Measurements from ENCODE around the gene FGF2.
"Not testable (repeated sequence)": the region's sequence is repeated elsewhere in the genome, so short reads cannot be mapped to it uniquely, and the experiment has no call there.

The FGF2 gene

DNA sequence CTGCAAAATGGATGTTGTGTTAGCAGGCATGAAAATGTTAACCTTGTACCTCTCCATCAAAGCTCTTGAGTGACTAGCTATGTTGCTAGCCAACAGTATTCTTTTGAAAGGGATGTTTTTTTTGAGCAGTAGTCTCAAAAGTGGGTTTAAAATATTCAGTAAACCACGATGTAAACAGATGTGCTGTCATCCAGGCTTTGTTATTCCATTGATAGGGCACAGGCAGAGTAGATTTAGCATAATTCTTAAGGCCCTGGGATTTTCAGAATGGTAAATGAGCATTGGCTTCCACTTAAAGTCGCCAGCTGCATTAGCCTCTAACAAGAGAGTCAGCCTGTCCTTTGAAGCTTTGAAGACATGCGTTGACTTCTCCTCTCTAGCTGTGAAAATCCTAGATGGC, 18.4 kb downstream of the FGF2 start:
- Histone ChIP-seq H3K9me3 (ENCODE audit: control insufficient read depth, insufficient read depth, low read depth, low read length) (no peaks in the 10 kb centered on the region), H3K36me3 (ENCODE audit: control insufficient read depth, insufficient read depth, low read length) (peaks cover 86% of the 10 kb centered on the region)

DNA sequence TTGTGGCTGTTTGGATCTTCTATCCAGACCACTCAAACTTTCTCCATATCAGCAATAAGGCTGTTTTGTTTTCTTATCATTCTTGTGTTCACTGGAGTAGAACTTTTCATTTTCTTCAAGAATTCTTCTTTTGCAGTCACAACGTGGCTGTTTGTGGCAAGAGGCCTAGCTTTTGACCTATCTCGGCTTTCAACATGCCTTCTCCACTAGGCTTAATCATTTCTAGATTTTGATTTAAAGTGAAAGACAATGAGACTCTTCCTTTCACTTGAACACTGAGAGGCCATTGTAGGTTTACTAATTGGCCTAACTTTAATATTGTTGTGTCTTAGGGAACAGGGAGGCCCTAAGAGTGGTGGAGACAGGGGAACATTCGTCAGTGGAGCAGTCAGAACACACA, 19.1 kb downstream of the FGF2 start:
- no peak overlapping the region for H3K9ac ChIP-seq (ENCODE audit: low read length)
- no peaks in the 10 kb centered on the region for H3K9me3 ChIP-seq (ENCODE audit: control insufficient read depth, insufficient read depth, low read depth, low read length)
- H3K27ac ChIP-seq (ENCODE audit: low read depth, low read length): no peak overlapping the region
- peaks cover 79% of the 10 kb centered on the region for H3K36me3 ChIP-seq (ENCODE audit: control insufficient read depth, insufficient read depth, low read length)
- H3K27me3 ChIP-seq (ENCODE audit: control insufficient read depth, insufficient read depth, low read length): no peaks in the 10 kb centered on the region
- no peak overlapping the region for H3K4me3 ChIP-seq (ENCODE audit: low read depth, low read length)
- peaks cover 58% of the 10 kb centered on the region for H3K4me1 ChIP-seq (ENCODE audit: control insufficient read depth, insufficient read depth, low read length)

More for the DNA sequence above, 18.4 kb downstream of the FGF2 start:
- Histone ChIP-seq H3K4me3 (ENCODE audit: low read depth, low read length) (no peak overlapping the region), H3K9ac (ENCODE audit: low read length) (no peak overlapping the region), H3K27ac (ENCODE audit: low read depth, low read length) (no peak overlapping the region), H3K27me3 (ENCODE audit: control insufficient read depth, insufficient read depth, low read length) (no peaks in the 10 kb centered on the region), H3K4me1 (ENCODE audit: control insufficient read depth, insufficient read depth, low read length) (peaks cover 57% of the 10 kb centered on the region)

DNA sequence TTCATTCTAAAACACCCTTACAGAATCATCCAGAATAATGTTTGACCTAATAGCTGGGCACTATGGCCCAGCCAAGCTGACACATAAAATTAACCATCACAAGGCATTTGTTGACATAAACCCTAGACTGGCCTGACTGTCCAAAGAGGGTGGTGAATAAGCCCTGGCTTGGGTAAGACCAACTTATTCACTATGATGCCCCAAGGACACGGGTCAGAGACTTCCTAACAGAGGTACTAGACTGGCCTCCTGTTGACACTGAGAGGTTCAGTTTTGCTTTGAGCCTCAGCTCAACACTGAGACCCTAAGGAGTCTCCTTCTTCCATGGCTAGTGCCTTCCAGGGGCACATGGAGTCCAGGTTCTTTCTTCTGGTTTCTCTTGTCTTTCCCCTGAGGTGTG, 21.3 kb downstream of the FGF2 start:
- Histone ChIP-seq H3K9me3 (ENCODE audit: control insufficient read depth, insufficient read depth, low read depth, low read length) (no peaks in the 10 kb centered on the region), H3K36me3 (ENCODE audit: control insufficient read depth, insufficient read depth, low read length) (peaks cover 70% of the 10 kb centered on the region), H3K9ac (ENCODE audit: low read length) (no peak overlapping the region), H3K27ac (ENCODE audit: low read depth, low read length) (no peak overlapping the region), H3K27me3 (ENCODE audit: control insufficient read depth, insufficient read depth, low read length) (no peaks in the 10 kb centered on the region), H3K4me1 (ENCODE audit: control insufficient read depth, insufficient read depth, low read length) (peaks cover 59% of the 10 kb centered on the region), H3K4me3 (ENCODE audit: low read depth, low read length) (no peak overlapping the region)

DNA sequence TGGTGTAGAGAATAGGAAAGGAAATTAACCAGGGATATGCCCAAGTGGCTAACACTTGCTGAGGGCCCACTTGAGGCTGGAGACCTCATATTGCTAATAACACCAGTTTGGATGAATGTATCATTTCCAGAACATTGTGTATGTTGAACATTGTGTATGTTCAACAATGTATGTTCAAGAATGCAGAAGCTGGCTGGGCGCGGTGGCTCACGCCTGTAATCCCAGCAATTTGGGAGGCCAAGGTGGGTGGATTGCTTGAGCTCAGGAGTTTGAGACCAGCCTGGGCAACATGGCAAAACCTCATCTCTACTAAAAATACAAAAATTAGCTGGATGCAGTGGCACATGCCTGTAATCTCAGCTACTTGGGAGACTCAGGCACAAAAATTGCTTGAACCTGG, 23.2 kb downstream of the FGF2 start:
- H3K27ac ChIP-seq (ENCODE audit: low read depth, low read length); H3K4me3 ChIP-seq (ENCODE audit: low read depth, low read length); H3K9me3 ChIP-seq (ENCODE audit: control insufficient read depth, insufficient read depth, low read depth, low read length); H3K27me3 ChIP-seq (ENCODE audit: control insufficient read depth, insufficient read depth, low read length); H3K9ac ChIP-seq (ENCODE audit: low read length): not testable (repeated sequence)
- Histone ChIP-seq H3K4me1 (ENCODE audit: control insufficient read depth, insufficient read depth, low read length) (peaks cover 62% of the 10 kb centered on the region), H3K36me3 (ENCODE audit: control insufficient read depth, insufficient read depth, low read length) (peaks cover 62% of the 10 kb centered on the region)

DNA sequence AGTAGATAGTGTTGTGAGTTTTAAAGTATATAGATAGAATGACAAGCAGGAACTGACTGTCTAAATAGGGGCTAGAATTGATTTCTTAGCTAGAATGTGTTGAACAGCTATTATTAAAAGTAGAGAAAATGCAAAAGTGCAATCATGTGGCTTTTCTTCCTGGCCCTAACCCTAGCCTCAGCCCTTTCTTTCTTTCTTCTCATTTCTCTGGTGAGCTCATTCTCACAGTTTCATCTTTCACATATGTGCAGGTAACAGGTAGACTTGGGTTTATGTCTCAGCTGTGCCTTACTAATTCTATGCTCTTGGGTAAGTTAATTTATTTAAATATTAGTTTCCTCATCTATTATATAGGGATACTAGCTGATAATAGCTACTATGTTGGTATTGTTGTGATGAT, 24.9 kb downstream of the FGF2 start:
- Histone ChIP-seq H3K27me3 (ENCODE audit: control insufficient read depth, insufficient read depth, low read length) (no peaks in the 10 kb centered on the region), H3K27ac (ENCODE audit: low read depth, low read length) (no peak overlapping the region), H3K9me3 (ENCODE audit: control insufficient read depth, insufficient read depth, low read depth, low read length) (no peaks in the 10 kb centered on the region), H3K4me1 (ENCODE audit: control insufficient read depth, insufficient read depth, low read length) (peaks cover 62% of the 10 kb centered on the region), H3K4me3 (ENCODE audit: low read depth, low read length) (no peak overlapping the region), H3K9ac (ENCODE audit: low read length) (no peak overlapping the region), H3K36me3 (ENCODE audit: control insufficient read depth, insufficient read depth, low read length) (peaks cover 50% of the 10 kb centered on the region)

DNA sequence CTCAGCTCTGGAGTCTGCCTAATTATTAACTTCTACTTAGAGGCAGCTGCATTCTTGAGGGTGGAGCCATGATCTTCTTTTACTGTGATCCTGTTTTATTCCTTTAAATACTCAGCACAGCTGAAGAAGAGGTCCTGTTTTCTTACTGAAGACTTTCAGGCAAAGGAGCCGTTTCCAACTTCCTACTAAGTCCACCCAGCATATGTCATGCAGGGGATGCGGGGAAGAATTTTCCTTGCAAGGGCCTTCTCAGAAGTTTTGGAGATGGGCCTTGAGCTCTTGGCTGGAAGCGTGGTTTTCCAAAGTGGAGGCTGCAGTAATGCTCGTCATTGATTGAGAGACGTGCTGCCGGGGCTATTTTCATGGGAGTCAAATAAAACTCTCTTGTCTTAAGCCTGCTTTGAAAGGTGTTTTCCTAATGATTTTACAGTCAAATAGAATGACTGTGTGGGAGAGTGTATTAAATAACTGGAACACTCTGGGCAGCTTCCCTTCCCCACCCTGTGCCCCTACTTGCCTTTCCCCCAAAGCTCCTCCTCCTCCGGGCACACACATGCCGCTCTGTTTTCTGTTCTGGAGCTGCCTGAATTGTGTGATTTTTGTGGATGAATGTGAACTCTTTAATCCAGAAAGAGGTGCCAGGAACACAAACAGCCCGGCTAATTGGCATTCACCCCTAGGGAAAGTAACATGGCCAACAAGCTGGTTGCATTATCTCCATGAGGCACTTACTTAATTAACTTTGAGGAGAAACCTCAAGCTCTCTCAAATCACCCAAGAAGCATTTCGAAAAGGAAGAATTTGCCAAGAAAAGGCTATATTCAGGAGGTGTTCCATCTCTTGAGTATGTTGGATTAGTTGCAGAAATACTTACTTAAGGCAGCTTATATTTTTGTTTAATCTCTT, 28.1 kb downstream of the FGF2 start:
- Histone ChIP-seq H3K27me3 (ENCODE audit: control insufficient read depth, insufficient read depth, low read length) (no peaks in the 10 kb centered on the region), H3K27ac (ENCODE audit: low read depth, low read length) (no peak overlapping the region; the same call in 1 of the 2 replicates), H3K9me3 (ENCODE audit: control insufficient read depth, insufficient read depth, low read depth, low read length) (no peaks in the 10 kb centered on the region), H3K9ac (ENCODE audit: low read length) (no peak overlapping the region), H3K36me3 (ENCODE audit: control insufficient read depth, insufficient read depth, low read length) (peaks cover 27% of the 10 kb centered on the region), H3K4me1 (ENCODE audit: control insufficient read depth, insufficient read depth, low read length) (peaks cover 62% of the 10 kb centered on the region), H3K4me3 (ENCODE audit: low read depth, low read length) (no peak overlapping the region)

DNA sequence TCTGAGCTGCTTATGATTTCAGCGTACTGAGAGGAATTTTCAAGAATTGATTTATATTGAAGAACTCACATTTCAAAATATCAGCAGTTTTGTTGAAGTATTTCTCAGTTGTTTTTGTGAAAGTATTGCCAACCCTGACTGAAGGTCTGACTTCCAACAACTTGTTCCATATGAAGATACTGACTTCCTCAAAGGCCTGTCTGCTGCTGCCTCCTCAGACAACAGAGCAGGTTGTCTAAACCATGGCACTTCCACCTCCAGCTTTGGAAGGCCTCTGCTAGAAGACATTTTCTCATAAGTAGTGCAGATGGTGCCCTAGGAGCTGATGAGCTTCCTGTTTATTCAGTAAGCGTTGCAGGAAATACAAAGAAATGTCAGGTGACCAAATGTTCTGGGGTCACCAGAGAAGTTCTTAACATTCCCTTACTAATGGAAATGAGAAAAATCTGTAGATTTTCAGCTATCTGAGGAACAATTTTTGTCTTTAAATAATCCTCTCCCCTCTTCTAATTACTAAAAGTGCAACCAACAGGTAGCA, 28.8 kb downstream of the FGF2 start:
- no peak overlapping the region for H3K9ac ChIP-seq (ENCODE audit: low read length)
- H3K4me1 ChIP-seq (ENCODE audit: control insufficient read depth, insufficient read depth, low read length): peaks cover 61% of the 10 kb centered on the region
- peaks cover 28% of the 10 kb centered on the region for H3K36me3 ChIP-seq (ENCODE audit: control insufficient read depth, insufficient read depth, low read length)
- no peaks in the 10 kb centered on the region for H3K9me3 ChIP-seq (ENCODE audit: control insufficient read depth, insufficient read depth, low read depth, low read length)
- H3K27ac ChIP-seq (ENCODE audit: low read depth, low read length): no peak overlapping the region
- H3K4me3 ChIP-seq (ENCODE audit: low read depth, low read length): no peak overlapping the region
- no peaks in the 10 kb centered on the region for H3K27me3 ChIP-seq (ENCODE audit: control insufficient read depth, insufficient read depth, low read length)

DNA sequence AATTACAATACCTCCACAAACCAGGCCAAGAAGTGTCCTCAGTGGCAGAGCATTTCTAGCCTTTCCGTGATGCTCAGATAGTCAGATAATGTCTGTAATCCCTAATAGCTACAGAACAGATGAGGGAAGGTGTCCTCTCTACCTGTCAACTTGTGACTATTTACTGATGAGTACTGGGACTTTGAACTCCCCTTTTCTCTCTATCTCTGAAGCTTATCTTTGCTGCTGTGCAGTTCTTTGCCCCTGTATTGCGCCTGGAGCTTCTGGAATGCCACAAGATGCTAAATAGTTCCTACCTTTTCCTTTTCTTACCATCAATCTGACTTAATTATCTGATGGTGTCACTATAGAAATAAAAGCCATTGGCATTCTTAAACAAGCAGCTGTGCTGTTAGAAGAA, 30.5 kb downstream of the FGF2 start:
- Histone ChIP-seq H3K4me3 (ENCODE audit: low read depth, low read length) (no peak overlapping the region), H3K27me3 (ENCODE audit: control insufficient read depth, insufficient read depth, low read length) (no peaks in the 10 kb centered on the region), H3K9me3 (ENCODE audit: control insufficient read depth, insufficient read depth, low read depth, low read length) (no peaks in the 10 kb centered on the region), H3K9ac (ENCODE audit: low read length) (no peak overlapping the region), H3K4me1 (ENCODE audit: control insufficient read depth, insufficient read depth, low read length) (peaks cover 64% of the 10 kb centered on the region), H3K36me3 (ENCODE audit: control insufficient read depth, insufficient read depth, low read length) (peaks cover 23% of the 10 kb centered on the region), H3K27ac (ENCODE audit: low read depth, low read length) (no peak overlapping the region)

DNA sequence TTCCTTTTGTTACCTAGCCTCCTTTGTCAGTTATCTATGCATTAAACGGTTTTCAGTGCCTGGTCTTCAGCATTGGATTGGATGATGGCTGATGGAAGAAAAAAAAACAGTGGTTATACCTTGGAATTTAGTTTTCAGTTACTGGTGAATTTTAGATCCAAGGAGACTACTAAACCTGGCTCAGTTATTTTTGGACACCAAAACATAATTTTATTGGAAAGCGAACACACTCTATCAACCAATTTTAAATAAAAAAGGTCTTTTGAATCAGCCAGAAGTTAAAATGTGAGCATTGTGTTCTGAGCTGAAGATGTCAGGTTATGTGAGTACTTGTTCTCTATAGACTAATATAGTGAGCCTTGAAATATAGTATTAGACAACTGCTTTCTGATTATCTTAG, 32.1 kb downstream of the FGF2 start:
- Histone ChIP-seq H3K27ac (ENCODE audit: low read depth, low read length) (no peak overlapping the region), H3K27me3 (ENCODE audit: control insufficient read depth, insufficient read depth, low read length) (no peaks in the 10 kb centered on the region), H3K4me1 (ENCODE audit: control insufficient read depth, insufficient read depth, low read length) (peaks cover 60% of the 10 kb centered on the region), H3K9ac (ENCODE audit: low read length) (no peak overlapping the region), H3K36me3 (ENCODE audit: control insufficient read depth, insufficient read depth, low read length) (peaks cover 16% of the 10 kb centered on the region; the same call in 1 of the 2 replicates), H3K4me3 (ENCODE audit: low read depth, low read length) (no peak overlapping the region), H3K9me3 (ENCODE audit: control insufficient read depth, insufficient read depth, low read depth, low read length) (no peaks in the 10 kb centered on the region)

DNA sequence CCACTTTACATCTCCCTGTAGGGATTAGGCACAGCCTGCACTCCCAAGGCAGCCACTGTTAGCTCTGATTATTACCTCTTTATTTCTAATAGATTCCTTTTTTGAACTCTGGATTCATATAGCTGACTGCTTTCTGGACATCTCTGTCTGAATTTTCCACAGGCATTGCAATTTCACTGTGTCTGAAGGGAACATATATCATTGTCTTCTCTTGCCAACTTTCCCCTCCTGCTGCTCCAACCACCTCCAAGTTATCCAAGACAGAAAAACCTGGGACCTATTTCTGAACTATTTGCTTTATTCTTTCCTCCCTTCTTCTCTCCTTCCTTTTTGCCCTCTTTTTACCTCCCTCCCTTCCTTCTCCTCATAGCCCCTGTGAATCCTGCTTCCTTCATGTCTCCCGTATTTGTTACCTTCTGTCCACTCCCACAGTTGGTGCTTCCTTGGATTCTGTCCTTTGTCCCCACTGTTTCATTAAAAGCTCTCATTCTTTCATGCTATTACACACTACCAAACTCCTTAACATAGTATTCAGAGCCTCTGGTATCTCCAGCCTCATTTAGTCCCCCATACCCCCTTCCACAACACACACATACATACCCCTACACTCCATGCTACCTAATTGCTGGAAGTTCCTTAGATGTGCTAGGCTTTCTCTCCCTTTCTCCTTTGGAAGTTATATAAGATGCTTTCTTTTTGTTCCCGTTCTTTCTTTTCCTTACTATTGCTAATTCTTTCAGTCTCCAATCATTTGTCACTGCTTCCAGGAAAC, 34.7 kb downstream of the FGF2 start:
- Histone ChIP-seq H3K4me1 (ENCODE audit: control insufficient read depth, insufficient read depth, low read length) (peaks cover 35% of the 10 kb centered on the region), H3K4me3 (ENCODE audit: low read depth, low read length) (no peak overlapping the region), H3K36me3 (ENCODE audit: control insufficient read depth, insufficient read depth, low read length) (peaks cover 17% of the 10 kb centered on the region; the same call in 1 of the 2 replicates), H3K27ac (ENCODE audit: low read depth, low read length) (no peak overlapping the region), H3K27me3 (ENCODE audit: control insufficient read depth, insufficient read depth, low read length) (no peaks in the 10 kb centered on the region), H3K9me3 (ENCODE audit: control insufficient read depth, insufficient read depth, low read depth, low read length) (no peaks in the 10 kb centered on the region), H3K9ac (ENCODE audit: low read length) (no peak overlapping the region)

DNA sequence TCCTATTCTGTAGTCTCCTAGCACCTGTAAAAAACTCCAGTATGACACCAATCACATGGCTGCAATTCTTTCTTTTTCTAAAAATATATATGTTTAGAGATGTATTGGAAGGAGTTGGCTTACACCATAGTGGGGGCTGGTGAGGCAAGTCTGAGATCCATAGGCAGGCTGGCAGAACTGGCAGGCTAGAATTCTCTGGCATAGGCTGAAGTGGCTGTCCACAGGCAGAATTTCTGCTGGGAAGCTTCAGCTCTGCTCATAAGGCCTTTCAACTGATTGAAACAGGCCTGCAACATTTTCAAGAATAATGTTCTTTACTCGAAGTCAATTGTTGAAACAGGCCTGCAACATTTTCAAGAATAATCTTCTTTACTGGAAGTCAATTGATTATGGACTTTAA, 37.0 kb downstream of the FGF2 start:
- Histone ChIP-seq H3K9ac (ENCODE audit: low read length) (no peak overlapping the region), H3K4me3 (ENCODE audit: low read depth, low read length) (no peak overlapping the region), H3K27ac (ENCODE audit: low read depth, low read length) (no peak overlapping the region), H3K36me3 (ENCODE audit: control insufficient read depth, insufficient read depth, low read length) (peaks cover 23% of the 10 kb centered on the region; the same call in 1 of the 2 replicates), H3K27me3 (ENCODE audit: control insufficient read depth, insufficient read depth, low read length) (no peaks in the 10 kb centered on the region), H3K4me1 (ENCODE audit: control insufficient read depth, insufficient read depth, low read length) (peaks cover 23% of the 10 kb centered on the region), H3K9me3 (ENCODE audit: control insufficient read depth, insufficient read depth, low read depth, low read length) (no peaks in the 10 kb centered on the region; the same call in 1 of the 2 replicates)
